Stomach (tissue), 4 donors: ENCODE measurements around the gene P2RX7.

ENCODE experiments used
- POLR2A ChIP-seq, 4 donors: fragments of 450-650 bp; IDR thresholded peaks; one replicate each; pipeline ENCODE4 v1.6.1; 2016; ENCODE audit warnings: antibody characterized with exemption in 4 of 4, control low read depth in 2 of 4, mild to moderate bottlenecking in 1 of 4, moderate library complexity in 1 of 4
- POLR2AphosphoS5 ChIP-seq, 3 donors: sonication (generic); formaldehyde crosslinking; IDR thresholded peaks; one replicate each; pipeline ENCODE4 v1.6.1; 2016; ENCODE audit warnings: antibody characterized with exemption in 3 of 3
- TF ChIP-seq, protein P1 (sequence below), 7 experiments: fragments of 450-650 bp in 4 of 7; fragments of 200-600 bp in 3 of 7; sonication (generic) in 3 of 7; IDR thresholded peaks; one replicate each; pipeline ENCODE4 v1.5.1; 2016 to 2019; ENCODE audit warnings: antibody characterized with exemption in 7 of 7, control low read depth in 2 of 7, mild to moderate bottlenecking in 1 of 7

DNA sequence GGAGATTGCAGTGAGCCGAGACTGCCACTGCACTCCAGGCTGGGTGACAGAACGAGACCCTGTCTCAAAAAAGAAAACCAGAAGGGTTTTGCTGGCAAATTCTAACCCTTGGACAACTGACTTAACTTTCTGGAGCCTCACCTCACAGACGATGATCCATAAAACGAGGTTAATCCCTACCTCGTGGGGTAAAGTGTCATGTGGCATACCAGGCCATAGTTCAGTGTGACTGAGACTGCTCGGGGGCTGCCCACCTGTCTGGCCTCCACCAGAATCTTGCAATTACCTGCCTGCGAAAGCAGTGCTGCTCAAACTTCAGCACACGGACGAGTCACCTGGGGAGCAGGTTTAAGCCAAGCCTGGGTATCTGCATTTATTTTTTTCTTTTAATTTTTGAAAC, 104.1 kb downstream of the P2RX7 start:
- TF ChIP-seq, protein P1, sequence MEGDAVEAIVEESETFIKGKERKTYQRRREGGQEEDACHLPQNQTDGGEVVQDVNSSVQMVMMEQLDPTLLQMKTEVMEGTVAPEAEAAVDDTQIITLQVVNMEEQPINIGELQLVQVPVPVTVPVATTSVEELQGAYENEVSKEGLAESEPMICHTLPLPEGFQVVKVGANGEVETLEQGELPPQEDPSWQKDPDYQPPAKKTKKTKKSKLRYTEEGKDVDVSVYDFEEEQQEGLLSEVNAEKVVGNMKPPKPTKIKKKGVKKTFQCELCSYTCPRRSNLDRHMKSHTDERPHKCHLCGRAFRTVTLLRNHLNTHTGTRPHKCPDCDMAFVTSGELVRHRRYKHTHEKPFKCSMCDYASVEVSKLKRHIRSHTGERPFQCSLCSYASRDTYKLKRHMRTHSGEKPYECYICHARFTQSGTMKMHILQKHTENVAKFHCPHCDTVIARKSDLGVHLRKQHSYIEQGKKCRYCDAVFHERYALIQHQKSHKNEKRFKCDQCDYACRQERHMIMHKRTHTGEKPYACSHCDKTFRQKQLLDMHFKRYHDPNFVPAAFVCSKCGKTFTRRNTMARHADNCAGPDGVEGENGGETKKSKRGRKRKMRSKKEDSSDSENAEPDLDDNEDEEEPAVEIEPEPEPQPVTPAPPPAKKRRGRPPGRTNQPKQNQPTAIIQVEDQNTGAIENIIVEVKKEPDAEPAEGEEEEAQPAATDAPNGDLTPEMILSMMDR (IDR thresholded peaks at IDR 0.05) = no peak
- TF ChIP-seq POLR2A (IDR thresholded peaks at IDR 0.05) (no peak), POLR2AphosphoS5 (IDR thresholded peaks at IDR 0.05) (no peak)
